Measurements from ENCODE around the gene KCNQ1. TPM values are rescaled to one million over a fixed set of nuclear protein-coding genes. Genes with fewer than 3 reads are reported as not detected.

The KCNQ1 gene
- total and polyA plus RNA-seq, 2 donors (not counting 1 experiment from before 2014, with no cell fraction given): 21.5 to 28.8 TPM

- no peak for TF ChIP-seq EZH2 (IDR thresholded peaks at IDR 0.05; ENCODE audit: borderline replicate concordance, insufficient read depth, low read depth, low read length, poor library complexity, severe bottlenecking)
- no peak for TF ChIP-seq CTCF (IDR thresholded peaks at IDR 0.05)
- peaks cover 22% of the 10 kb centered on the region for H3K79me2 ChIP-seq (ENCODE audit: control insufficient read depth, insufficient read depth, low read length)
- POLR2A ChIA-PET: no interaction called here
- no peak for ATAC-seq (ENCODE audit: low read depth)
- H3K9ac ChIP-seq (ENCODE audit: low read length): no peak overlapping the region
- H3K4me3 ChIP-seq (ENCODE audit: control extremely low read depth in 1 of 5, extremely low read depth in 1 of 5, insufficient read depth in 1 of 5, low read depth in 2 of 5, low read length in 4 of 5): no peak overlapping the region
- no peaks in the 10 kb centered on the region for H3K9me3 ChIP-seq (ENCODE audit: control extremely low read depth in 1 of 3, control insufficient read depth in 2 of 3, insufficient read depth in 1 of 3, low read length in 2 of 3)
- Mint-ChIP-seq H3K4me1 (peaks cover 15% of the 10 kb centered on the region), H3K27me3 (no peaks in the 10 kb centered on the region), H3K4me3 (no peak overlapping the region), H3K27ac (no peak overlapping the region), H3K9me3 (ENCODE audit: insufficient read depth) (no peaks in the 10 kb centered on the region)
- H2AFZ ChIP-seq (ENCODE audit: insufficient read depth, low read depth, low read length, poor library complexity, severe bottlenecking): no peak overlapping the region
- intact Hi-C loops (cut with micrococcal nuclease): loop anchor here (5.0 kb wide), 3 partner anchors 552 to 1707 kb away; partner anchors contain the start of genes DEAF1, LSP1, NAP1L4 and TMEM80
- CTCF ChIA-PET: interaction anchor here (8.4 kb wide), 1 partner anchor 99 kb away, joined by 78 read pairs; no protein-coding TSS in a partner anchor
- no peak overlapping the region for H3K27ac ChIP-seq (ENCODE audit: low read length in 2 of 2)
- H3K4me2 ChIP-seq (replicated peaks; ENCODE audit: low read depth, low read length, poor library complexity, severe bottlenecking): no peak overlapping the region
- peaks cover 0 to 22% of the 10 kb centered on the region in 2 experiments for H3K36me3 ChIP-seq (replicated peaks in 1 of 2; ENCODE audit: control extremely low read depth in 1 of 2, control insufficient read depth in 1 of 2, extremely low read depth in 1 of 2, insufficient read depth in 2 of 2, low read length in 1 of 2)
- peaks cover 31% of the 10 kb centered on the region for H4K20me1 ChIP-seq (ENCODE audit: control insufficient read depth, insufficient read depth, low read length, poor library complexity, severe bottlenecking)
- DNase-seq: no peak
- peaks cover 13 to 16% of the 10 kb centered on the region in 2 donors for H3K4me1 ChIP-seq (ENCODE audit: control insufficient read depth in 2 of 2, insufficient read depth in 2 of 2, low read length in 2 of 2)
- no peaks in the 10 kb centered on the region for H3K27me3 ChIP-seq (replicated peaks in 1 of 4; ENCODE audit: control extremely low read depth in 1 of 4, control insufficient read depth in 3 of 4, insufficient read depth in 4 of 4, low read length in 3 of 4)
- WGBS (ENCODE audit: insufficient coverage): 86% methylated on average over 12 of the region's 12 CpGs
These were observed 40.0 kb upstream of the KCNQ1 start for GRCh38 chr11:2404735-2405196.

DNA sequence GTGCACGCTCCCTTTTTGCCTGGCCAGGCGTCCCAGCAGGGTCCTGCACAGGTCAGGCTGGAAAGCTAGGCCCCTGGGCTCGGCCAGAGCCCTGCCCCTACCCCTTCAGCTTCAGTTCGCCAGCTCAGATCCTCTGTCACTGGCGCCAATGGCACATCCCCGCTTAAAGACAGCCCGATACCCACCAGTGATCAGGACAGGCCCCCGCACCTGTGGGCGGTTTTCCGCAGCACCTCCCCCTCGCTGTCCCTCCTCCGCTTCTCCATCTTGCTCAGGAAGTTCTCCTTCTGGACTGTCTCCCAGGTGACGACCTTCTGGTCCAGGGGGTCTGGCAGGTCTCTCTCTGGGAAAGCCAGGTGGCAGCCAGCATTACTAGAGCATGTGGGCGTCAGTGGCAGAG is 38.4 kb upstream of the KCNQ1 start:
- peaks cover 7% of the 10 kb centered on the region for H3K4me1 Mint-ChIP-seq

More for the DNA sequence above, 38.4 kb upstream of the KCNQ1 start:
- intact Hi-C loops (cut with micrococcal nuclease): no loop called here
- WGBS (ENCODE audit: insufficient coverage): 93% methylated on average over 13 of the region's 14 CpGs
- no peak overlapping the region for H2AFZ ChIP-seq (ENCODE audit: insufficient read depth, low read depth, low read length, poor library complexity, severe bottlenecking)
- ATAC-seq (ENCODE audit: low read depth) (no peak), DNase-seq (no peak)
- ChIA-PET POLR2A (no interaction called here), CTCF (no interaction called here)
- H4K20me1 ChIP-seq (ENCODE audit: control insufficient read depth, insufficient read depth, low read length, poor library complexity, severe bottlenecking): peaks cover 23% of the 10 kb centered on the region
- H3K27ac ChIP-seq (ENCODE audit: low read length in 2 of 2): no peak overlapping the region
- H3K27me3 ChIP-seq (replicated peaks in 1 of 4; ENCODE audit: control extremely low read depth in 1 of 4, control insufficient read depth in 3 of 4, insufficient read depth in 4 of 4, low read length in 3 of 4): no peaks in the 10 kb centered on the region
- H3K9ac ChIP-seq (ENCODE audit: low read length): no peak overlapping the region
- peaks cover 0 to 22% of the 10 kb centered on the region in 2 experiments for H3K36me3 ChIP-seq (replicated peaks in 1 of 2; ENCODE audit: control extremely low read depth in 1 of 2, control insufficient read depth in 1 of 2, extremely low read depth in 1 of 2, insufficient read depth in 2 of 2, low read length in 1 of 2)
- H3K4me3 ChIP-seq (ENCODE audit: control extremely low read depth in 1 of 5, extremely low read depth in 1 of 5, insufficient read depth in 1 of 5, low read depth in 2 of 5, low read length in 4 of 5): no peak overlapping the region
- Mint-ChIP-seq H3K27me3 (no peaks in the 10 kb centered on the region), H3K9me3 (ENCODE audit: insufficient read depth) (no peaks in the 10 kb centered on the region), H3K27ac (no peak overlapping the region), H3K4me3 (no peak overlapping the region)
- TF ChIP-seq EZH2 (IDR thresholded peaks at IDR 0.05; ENCODE audit: borderline replicate concordance, insufficient read depth, low read depth, low read length, poor library complexity, severe bottlenecking) (no peak), CTCF (IDR thresholded peaks at IDR 0.05) (no peak)
- H3K79me2 ChIP-seq (ENCODE audit: control insufficient read depth, insufficient read depth, low read length): peaks cover 16% of the 10 kb centered on the region
- no peaks in the 10 kb centered on the region for H3K9me3 ChIP-seq (ENCODE audit: control extremely low read depth in 1 of 3, control insufficient read depth in 2 of 3, insufficient read depth in 1 of 3, low read length in 2 of 3)
- H3K4me2 ChIP-seq (replicated peaks; ENCODE audit: low read depth, low read length, poor library complexity, severe bottlenecking): no peak overlapping the region
- H3K4me1 ChIP-seq (ENCODE audit: control insufficient read depth in 2 of 2, insufficient read depth in 2 of 2, low read length in 2 of 2): peaks cover 8 to 9% of the 10 kb centered on the region in 2 donors

All from B cell (primary cell).